BJ (cell line): ENCODE data around the gene RBM8A. TPM values are rescaled to one million over a fixed set of nuclear protein-coding genes. Genes with fewer than 3 reads are reported as not detected.

ENCODE experiments used
- CTCF ChIA-PET: fragments of 350-600 bp; formaldehyde crosslinking; extraction: SDS; loops from one replicate; lab custom pipeline; 2021; ENCODE audit warnings: antibody characterized with exemption, inconsistent platforms; lab: Yijun Ruan, JAX
- POLR2A ChIA-PET: fragments of 300-600 bp; sonication (Branson Sonifier 250); formaldehyde crosslinking; extraction: SDS; loops from one replicate; lab custom pipeline; 2021; ENCODE audit warnings: antibody characterized with exemption; lab: Charles Lee
- DNase-seq: peaks from one replicate; pipeline ENCODE4 v3.0.0-alpha.2; 2011; ENCODE audit warnings: low read depth
- H3K27me3 ChIP-seq: 2 replicates; pipeline ENCODE4 v1.6.0; 2011; ENCODE audit warnings: low read length; ENCODE audit not compliant: control insufficient read depth, insufficient read depth
- H3K36me3 ChIP-seq: 2 replicates; pipeline ENCODE4 v1.5.1; 2011; ENCODE audit warnings: low read length; ENCODE audit not compliant: control insufficient read depth, insufficient read depth
- H3K4me3 ChIP-seq: 2 replicates; pipeline ENCODE4 v1.5.1; 2011; ENCODE audit warnings: low read depth, mild to moderate bottlenecking, control low read depth, low read length
- CTCF ChIP-seq: IDR thresholded peaks from 2 replicates; pipeline ENCODE4 v1.5.1; 2011; ENCODE audit warnings: low read depth, mild to moderate bottlenecking, control low read depth, inconsistent platforms, low read length, moderate library complexity; ENCODE audit not compliant: insufficient read depth
- polyA plus RNA-seq: library from polyadenylated mRNA; depleted of rRNA; stranded (reverse); fragments of >200 nt; gene quantifications from 2 replicates; pipeline ENCODE4 v1.2.3, GENCODE V29; 2011

RBM8A gene
- polyA plus RNA-seq, 1 experiment: 71.2 TPM

- CTCF ChIA-PET: interaction anchor here (0.7 to 4.4 kb wide), 2 partner anchors 25 to 67 kb away, joined by 3 to 23 read pairs; no protein-coding TSS in a partner anchor
These were observed 10.5 kb downstream of the RBM8A start for GRCh38 chr1:145916745-145917144.

GRCh38 chr1:145912128-145912641 lies 15.1 kb downstream of the RBM8A start:
- POLR2A ChIA-PET: no interaction called here
- TF ChIP-seq CTCF: no peak
- Histone ChIP-seq H3K4me3 (no peak overlapping the region), H3K36me3 (peaks cover 2% of the 10 kb centered on the region), H3K27me3 (no peaks in the 10 kb centered on the region)
- CTCF ChIA-PET: interaction anchor here (1.7 to 8.4 kb wide), 4 partner anchors 19 to 87 kb away, joined by 4 to 193 read pairs (median 36); partner anchors contain the start of gene NUDT17
- no peak for DNase-seq

More at GRCh38 chr1:145916745-145917144, 10.5 kb downstream of the RBM8A start:
- Histone ChIP-seq H3K4me3 (no peak overlapping the region), H3K36me3 (peaks cover 2% of the 10 kb centered on the region), H3K27me3 (no peaks in the 10 kb centered on the region)
- DNase-seq: no peak
- TF ChIP-seq CTCF: no peak
- POLR2A ChIA-PET: no interaction called here

- ChIA-PET CTCF (interaction anchor here (0.6 to 8.4 kb wide), 11 partner anchors 10 to 61 kb away, joined by 3 to 193 read pairs (median 6); partner anchors contain the start of genes ANKRD35, NUDT17, PIAS3 and RBM8A), POLR2A (interaction anchor here (0.6 to 0.7 kb wide), 3 partner anchors 17 to 49 kb away, joined by 3 read pairs; partner anchors contain the start of gene LIX1L)
- TF ChIP-seq CTCF: no peak
- no peaks in the 10 kb centered on the region for H3K27me3 ChIP-seq
- H3K36me3 ChIP-seq: no peaks in the 10 kb centered on the region; the same call in 1 of the 2 replicates
- H3K4me3 ChIP-seq: no peak overlapping the region
- DNase-seq: no peak
These were observed 18.6 kb downstream of the RBM8A start for GRCh38 chr1:145908653-145909052.

- Histone ChIP-seq H3K27me3 (no peaks in the 10 kb centered on the region), H3K4me3 (no peak overlapping the region), H3K36me3 (no peaks in the 10 kb centered on the region; the same call in 1 of the 2 replicates)
- ChIA-PET POLR2A (no interaction called here), CTCF (interaction anchor here (1.5 to 8.4 kb wide), 3 partner anchors 14 to 60 kb away, joined by 6 to 193 read pairs (median 58); partner anchors contain the start of genes NUDT17 and RBM8A)
- TF ChIP-seq CTCF: no peak
- DNase-seq: no peak
These were observed 20.1 kb downstream of the RBM8A start for GRCh38 chr1:145906954-145907753.

GRCh38 chr1:145901312-145902021 lies 25.8 kb downstream of the RBM8A start:
- TF ChIP-seq CTCF: no peak
- ChIA-PET POLR2A (no interaction called here), CTCF (no interaction called here)
- no peaks in the 10 kb centered on the region; the same call in 1 of the 2 replicates for H3K36me3 ChIP-seq
- no peak for DNase-seq
- no peaks in the 10 kb centered on the region for H3K27me3 ChIP-seq
- no peak overlapping the region for H3K4me3 ChIP-seq
